CD4-positive, alpha-beta T cell treated with Interleukin-10 for 1 hour (primary cell): ENCODE results near the gene RNF212B.
"Not testable (repeated sequence)": the region's sequence is repeated elsewhere in the genome, so short reads cannot be mapped to it uniquely, and the experiment has no call there.

Experiments used
- DNase-seq: peaks from one replicate; pipeline ENCODE4 v3.0.0-alpha.2; 2020

Gene RNF212B

DNA sequence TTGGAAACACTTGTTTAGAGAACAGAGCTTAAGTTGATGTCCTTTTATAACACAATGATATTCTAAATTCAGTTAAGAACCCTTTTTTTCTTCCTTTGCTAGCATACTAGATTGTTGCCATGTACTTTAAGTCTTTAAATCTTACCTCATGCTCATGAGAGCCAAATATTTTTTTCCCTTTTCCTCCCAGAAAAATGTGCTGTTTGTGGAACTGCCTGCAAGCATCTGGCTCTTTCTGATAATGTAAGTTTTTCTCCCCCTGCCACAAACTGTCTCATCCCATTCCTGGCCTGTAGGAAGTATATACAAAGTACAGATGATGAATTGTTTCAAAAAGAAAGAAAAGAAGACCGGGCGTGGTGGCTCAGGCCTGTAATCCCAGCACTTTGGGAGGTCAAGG lies 5.3 kb downstream of the RNF212B start:
- no peak for DNase-seq

DNA sequence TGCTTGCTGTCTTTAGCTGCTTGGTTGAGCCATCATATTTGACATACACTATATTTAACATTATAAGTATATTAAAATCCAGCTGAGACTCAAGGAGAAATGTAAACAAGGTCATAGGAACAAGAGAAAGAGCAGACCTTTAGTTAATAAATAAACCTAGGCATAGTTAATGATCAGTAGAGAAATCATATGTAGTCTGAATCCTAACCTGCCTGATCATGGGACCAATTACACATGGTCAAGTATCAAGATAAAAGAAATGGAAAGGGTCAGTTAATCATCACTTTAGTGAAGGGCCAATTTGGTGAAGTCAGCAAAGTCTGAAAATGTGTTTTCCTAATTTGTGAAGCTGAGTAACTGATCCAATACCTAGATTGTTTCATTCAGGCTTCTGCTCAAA lies 7.5 kb downstream of the RNF212B start:
- no peak for DNase-seq

DNA sequence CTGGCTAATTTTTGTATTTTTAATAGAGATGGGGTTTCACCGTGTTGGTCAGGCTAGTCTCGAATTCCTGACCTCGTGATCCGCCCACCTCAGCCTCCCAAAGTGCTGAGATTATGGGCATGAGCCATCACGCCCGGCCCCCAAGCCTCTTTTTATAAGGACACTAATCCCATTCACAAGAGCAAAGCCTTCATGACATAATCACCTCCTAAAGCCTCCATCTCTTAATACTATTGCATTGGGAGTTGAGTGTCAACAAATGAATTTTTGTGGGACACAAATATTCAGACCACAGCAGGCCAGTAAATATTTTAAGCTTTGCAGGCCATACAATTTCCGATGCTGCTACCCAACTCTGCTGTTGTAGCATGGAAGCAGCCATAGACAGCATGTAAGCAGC lies 10.9 kb downstream of the RNF212B start:
- no peak for DNase-seq

DNA sequence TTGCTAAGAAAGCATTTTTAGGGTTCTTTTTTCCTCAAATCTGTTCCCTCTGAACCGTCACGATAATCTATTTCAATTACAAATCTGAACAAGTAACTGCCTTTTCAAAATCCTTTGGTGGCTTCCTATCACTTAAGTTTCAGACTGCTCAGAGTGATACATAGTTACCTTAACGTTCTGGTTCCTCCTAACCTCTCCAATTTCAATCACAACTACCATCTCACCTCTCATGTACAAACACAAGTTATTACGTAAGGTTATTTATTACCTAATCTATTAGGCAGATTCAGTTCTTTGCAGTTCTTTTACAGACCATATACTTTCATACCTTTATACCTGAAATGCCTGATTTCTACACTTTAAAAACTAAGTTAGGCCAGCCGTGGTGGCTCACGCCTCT lies 12.1 kb downstream of the RNF212B start:
- DNase-seq = no peak

DNA sequence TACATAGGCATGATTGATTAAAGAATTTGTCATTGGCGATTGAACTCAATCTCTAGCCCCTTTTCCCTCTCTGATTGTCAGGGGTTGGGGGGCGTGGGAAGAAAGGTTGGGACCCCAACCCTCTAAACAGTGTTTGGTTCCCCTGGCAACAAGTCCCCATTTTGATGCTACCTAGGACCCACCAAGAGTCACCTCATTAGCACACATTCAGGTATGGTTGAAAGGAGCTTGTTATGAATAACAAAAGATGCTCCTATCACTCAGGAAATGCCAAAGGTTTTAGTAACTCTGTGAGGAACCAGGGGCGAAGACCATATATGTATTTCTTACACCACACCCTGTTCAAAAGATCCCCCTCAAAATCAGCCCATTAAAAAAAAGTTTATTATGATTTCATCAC lies 14.3 kb downstream of the RNF212B start:
- no peak for DNase-seq

DNA sequence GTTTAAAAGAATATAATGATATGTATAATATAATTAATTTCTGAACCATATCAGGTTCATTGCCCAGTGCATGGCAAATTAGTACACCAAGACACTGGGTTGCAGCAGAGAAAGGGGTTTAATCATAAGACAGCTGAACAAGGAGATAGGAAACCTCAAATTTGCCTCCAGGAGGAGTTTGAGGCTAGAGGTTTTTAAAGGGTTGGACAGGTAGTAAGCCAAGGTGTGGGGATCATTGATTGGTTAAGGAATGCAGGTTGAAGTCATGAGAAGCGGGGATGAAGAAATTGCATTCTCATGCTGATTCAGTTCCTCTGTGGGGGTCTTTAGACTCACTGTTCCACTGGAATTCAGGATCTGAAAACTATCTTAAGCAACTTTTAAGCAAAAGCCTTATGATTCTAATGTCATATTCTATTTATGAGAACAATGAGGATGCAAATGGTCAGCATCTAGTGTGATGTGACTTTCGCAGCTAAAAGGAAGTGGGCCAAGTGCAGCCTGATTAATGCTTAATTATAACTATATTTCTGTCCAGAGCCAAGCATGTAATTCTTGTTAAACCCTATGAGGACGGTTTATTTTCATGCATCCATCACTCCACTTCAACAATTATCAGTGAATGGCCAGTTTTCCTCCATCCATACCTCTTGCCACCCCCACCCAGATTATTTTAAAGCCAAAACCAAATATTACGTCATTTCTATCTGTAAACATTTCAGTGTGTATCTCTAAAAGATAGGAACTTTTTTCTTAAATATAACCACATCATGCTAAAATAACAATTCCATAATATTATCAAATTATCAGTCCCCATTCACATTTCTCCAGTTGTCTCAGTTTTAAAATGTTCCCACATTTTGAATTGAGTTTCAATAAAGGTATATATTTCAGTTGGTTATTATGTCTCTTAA lies 14.9 kb downstream of the RNF212B start:
- no peak for DNase-seq

DNA sequence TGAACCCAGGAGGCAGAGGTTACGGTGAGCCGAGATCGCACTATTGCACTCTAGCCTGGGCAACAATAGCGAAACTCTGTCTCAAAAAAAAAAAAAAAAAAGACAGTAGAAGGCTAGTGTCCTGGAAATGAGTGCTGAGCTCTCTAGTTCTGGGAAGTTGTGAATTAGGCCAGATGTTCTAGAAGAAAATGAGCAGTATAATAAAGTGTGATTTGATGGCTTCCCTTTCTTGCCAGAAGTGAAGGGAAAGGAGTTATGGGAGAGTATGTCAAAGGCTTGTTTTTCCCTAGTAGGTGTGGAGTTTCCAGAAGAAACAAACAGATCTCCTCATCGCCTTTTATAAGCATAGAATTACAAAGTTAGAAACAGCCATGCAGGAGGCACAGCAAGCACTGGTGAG lies 20.5 kb downstream of the RNF212B start:
- DNase-seq = no peak

DNA sequence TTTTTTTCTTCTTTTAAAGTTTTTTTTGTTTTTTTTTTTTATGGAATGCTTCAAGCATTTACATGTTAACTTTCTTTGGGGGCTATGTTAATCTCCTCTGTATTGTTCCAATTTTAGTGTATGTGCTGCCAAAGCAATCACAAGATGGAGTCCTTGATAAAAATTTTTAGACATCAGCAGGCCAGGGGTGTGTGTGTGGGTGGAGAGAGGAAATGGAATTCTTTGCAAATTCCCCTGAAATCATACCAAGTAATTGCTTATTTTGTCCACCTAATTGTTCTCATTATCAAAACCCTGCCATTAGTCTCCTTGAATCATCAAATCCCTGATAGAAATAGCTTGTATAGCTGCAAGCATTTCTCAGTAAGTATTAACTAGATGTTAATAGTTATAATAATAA lies 21.7 kb downstream of the RNF212B start:
- no peak for DNase-seq

DNA sequence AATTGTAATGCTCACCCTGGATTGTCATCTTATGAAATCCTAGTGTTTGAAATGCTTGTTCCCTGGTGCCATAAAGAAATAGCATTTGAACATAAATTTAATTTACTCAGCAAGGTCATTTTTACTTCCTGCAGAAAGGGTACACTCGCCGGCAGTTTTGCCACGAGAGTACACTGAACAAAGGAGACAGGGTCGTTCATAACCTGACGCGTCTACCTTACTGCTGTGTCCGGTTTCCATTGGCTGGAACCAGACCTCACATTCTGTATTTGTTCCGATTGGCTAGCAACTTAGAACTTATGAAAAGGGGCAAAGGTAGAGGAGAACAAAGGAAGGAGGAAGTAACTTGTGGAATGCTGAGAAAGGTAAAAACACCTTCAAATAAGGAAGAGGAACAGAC lies 23.1 kb downstream of the RNF212B start:
- DNase-seq = not testable (repeated sequence)

DNA sequence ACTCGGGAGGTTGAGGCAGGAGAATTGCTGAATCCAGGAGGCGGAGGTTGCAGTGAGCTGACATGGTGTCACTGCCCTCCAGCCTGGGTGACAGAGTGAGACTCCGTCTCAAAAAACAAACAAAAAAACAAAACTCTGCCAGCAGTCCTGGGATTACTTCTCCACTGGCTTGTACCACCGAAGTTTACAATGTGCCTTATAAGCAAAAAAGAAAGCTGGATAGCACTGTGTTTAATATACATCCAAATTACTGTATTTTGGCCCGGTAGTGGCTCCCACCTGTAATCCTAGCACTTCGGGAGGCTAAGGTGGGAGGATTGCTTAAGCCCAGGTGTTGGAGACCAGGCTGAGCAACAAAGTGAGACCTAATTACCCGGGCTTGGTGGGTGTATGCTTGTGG lies 31.5 kb downstream of the RNF212B start:
- DNase-seq = no peak

DNA sequence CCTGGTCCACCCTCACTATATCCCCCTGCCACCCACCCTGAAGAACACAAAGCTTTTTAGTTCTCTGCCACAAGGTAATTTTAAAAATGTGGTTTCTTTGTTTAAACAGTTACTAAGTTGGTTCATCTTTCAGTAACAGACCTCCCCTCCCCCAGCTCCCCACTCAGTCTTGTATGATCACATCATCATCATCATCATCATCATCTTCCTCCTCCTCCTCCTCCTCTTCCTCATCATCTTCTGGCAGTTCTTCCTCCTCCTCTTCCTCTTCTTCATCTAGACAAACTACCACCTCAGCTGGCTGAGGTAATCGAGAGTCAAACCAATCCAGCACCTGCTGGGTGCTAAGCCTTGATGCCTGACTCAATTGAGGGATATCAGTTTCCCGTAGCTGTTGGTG lies 37.7 kb downstream of the RNF212B start:
- DNase-seq = no peak

DNA sequence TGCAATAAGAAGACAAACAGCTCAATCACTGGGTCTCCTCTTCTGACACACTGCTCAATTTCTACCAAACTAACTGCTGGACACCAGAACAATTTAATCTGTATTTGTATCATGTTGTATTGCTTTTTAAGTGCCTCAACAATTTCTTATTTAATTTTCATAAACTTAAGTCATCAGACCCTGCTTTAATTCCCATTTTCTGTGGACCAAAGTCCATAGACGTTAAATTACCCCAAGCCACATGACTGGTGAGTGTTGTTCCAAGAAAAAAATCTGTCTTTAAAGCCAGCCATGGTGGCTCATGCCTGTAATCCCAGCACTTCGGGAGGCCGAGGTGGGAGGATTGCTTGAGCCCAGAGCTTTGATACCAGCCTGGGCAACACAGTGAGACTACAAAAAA lies 39.5 kb downstream of the RNF212B start:
- DNase-seq = no peak

DNA sequence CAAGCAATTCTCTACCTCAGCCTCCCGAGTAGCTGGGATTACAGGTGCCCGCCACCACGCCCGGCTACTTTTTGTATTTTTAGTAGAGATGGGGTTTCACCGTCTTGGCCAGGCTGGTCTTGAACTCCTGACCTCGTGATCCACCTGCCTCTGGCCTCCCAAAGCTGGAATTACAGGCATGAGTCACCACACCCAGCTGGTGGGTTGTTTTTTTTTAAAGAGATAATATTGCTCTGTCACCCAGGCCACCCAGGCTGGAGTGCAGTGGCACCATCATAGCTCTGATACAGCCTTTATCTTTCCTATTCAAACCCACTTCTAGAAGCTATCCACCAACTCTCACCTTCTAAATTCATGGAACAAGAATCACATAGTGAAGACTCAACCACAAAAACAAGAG lies 40.2 kb downstream of the RNF212B start:
- not testable (repeated sequence) for DNase-seq

DNA sequence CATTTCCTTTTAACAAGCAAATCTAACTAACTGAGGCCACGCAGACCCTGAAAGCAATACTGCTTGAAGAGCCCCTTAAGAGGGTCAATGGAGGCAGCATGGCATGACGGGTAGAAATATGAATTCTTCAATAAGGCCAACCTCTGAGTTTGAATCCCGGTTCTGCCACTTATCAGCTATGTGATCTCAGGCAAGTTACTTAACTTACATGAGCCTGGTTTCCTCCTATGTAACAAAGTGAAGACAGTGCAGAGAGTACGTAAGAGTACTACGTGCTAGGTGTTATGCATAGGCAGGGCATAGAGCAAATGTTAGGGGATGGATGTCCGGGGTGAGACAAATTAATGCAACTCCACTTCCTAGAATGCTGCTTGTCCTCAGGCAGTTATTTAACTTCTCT lies 43.5 kb downstream of the RNF212B start:
- DNase-seq = no peak

DNA sequence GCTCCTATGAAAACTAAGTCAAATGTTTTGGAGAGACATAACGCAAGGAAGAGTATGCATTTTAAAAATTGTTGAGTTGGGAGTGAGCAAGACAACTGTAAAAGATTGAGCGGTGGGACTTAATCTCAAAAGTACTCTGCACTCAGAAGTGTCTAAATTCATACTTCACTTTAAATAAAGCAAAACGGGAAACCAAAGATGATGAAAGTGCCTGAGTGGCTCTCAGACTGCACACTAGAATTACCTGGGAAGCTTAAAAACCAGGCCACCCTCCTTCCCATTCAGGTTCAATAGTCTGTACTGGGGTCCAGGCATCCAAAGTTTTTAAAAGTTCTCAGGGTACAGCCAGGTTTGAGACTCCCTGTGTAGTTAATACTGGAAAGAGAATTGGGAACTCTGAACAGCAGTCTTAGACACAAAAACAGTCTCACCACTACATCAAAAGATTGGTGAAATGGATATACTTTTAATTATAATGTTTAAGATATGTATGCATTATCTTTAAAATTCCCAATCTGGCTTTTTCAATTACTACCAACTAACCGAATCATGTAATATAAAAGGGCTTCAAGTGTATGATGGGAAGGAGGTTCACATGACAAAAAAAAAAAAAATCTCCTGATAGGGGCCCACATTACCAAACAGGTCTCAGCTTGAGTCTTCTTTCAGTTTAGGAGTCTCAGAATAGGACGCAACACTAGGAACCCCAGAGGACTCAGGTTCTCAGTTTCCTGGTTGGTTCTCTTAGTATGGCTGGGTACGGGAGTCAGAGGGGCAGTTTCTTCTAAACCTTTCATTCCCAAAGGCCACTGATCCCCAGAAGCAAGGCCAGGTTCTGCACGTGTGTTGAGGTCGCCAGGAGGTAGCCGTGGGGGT lies 47.2 kb downstream of the RNF212B start:
- no peak for DNase-seq

DNA sequence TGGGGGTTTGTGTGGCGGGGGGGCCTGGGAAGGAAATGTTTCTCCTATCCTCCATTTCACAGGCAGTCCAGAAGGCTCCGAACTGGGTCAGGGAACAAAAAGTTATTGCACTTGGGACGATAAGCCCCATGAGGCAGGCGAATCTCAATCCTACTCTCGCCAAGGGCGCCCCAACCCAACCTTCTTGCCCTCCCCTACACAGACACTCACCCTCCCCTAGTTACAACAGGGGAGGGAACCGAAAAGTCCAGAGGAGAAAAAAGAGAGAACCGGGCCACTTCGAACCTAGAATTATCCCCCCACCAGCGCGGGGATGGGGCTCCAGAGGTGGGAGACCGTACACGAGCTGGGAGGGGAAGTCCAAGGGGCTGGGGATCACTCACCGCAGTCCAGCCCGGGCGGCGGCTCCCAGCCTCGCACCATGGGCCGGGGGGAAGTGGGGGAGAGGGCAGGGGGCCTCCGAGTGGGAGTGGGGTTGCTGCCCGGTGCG lies 47.8 kb downstream of the RNF212B start:
- DNase-seq = no peak

DNA sequence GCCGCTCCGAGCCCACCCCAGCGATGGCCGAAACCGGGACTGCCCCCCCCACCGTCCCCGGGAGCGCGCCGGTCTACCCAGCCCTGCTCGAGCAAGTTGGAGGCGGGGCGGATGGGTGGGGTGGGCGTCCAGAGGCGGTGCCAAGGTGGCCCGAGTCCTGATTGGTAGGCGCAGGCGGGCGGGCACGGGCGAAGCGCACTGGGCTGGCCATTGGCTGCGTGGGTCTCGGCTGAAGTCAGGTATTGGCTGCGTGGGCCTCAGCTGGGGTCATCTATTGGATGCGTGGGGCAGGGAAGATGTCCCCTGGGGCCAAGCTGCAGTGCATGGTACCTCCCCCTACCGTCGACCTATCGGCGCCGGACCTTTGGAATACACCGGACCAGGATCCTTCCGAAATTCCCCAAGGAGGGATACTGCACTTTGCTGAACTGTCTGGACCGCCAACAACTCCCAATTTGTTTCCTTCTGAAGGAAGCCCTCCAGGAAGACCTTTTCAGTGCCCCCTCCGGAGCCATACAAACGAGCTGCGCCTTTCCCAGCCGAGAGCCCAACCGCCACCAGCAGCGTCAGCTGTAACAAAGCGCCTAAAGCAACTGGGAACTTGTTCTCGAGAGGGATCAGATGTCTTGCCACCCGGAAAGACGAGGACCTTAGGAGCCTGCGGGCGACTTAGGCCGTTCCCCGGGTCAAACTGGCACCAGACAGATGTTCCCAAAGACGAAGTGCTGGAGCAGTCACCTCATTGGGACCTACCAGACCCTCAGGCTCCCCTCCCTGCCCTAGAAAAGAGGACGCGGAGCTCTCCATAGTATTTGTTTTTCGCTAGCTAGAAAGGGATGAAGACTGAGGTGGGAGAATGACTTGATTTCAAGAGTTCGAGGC lies 48.5 kb downstream of the RNF212B start, which contains the start of gene HOMEZ:
HOMEZ (minus strand) TSS at position 113 of the 882 bp plus-strand sequence. CDS start 180 bp downstream, outside the sequence.
- peak; percentile 97 for DNase-seq

DNA sequence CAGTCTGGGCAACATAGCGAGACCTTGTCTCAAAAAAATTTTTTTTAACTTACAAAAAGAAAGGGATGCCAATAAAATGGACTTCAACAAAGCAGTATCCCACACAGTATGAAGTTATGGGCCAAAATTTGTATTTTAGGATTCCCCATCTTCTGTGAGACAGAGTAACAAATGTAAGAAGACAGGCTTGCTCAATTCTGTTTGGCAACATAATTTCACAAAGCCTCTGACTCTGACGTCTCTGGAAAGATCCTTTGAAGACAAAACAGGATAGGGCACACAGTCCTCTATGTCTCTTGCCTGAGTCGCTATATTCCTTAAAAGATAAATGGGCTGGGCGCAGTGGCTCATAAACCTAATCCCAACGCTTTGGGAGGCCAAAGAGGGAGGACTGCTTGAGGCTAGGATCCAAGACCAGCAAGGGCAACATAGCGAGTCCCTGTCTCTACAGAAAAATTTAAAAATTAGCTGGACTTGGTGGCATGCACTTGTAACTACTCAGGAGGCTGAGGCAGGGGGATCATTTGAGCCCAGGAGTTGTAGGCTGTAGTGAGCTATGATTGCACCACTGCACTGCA lies 49.3 kb downstream of the RNF212B start:
- no peak for DNase-seq

DNA sequence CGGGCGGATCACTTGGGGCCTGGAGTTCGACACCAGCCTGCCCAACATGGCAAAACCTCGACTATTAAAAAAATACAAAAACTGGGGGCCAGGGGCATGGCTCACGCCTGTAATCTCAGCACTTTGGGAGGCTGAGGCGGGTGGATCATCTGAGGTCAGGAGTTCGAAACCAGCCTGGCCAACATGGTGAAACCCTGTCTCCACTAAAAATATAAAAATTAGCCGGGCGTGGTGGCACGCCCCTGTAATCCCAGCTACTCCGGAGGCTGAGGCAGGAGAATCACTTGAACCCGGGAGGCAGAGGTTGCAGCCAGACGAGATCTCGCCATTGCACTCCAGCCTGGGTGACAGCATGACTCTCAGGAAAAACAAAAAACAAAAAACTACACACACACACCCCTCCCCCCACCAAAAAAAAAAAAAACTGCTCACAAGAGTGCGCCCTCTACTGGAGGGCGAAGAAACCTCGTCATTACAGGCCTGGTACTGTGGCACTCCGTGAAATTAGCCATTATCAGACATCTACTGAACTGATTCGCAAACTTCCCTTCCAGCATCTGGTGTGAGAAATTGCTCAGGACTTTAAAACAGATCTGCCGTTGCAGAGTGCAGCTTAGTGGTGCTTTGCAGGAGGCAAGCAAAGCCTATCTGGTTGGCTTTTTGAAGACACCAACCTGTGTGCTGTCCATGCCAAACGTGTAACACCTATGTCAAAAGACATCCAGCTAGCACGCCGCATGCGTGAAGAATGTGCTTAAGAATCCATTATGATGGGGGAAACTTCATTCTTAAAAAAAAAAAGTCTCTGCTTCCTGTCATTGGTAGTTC lies 57.2 kb downstream of the RNF212B start:
- DNase-seq = peak; percentile 75

DNA sequence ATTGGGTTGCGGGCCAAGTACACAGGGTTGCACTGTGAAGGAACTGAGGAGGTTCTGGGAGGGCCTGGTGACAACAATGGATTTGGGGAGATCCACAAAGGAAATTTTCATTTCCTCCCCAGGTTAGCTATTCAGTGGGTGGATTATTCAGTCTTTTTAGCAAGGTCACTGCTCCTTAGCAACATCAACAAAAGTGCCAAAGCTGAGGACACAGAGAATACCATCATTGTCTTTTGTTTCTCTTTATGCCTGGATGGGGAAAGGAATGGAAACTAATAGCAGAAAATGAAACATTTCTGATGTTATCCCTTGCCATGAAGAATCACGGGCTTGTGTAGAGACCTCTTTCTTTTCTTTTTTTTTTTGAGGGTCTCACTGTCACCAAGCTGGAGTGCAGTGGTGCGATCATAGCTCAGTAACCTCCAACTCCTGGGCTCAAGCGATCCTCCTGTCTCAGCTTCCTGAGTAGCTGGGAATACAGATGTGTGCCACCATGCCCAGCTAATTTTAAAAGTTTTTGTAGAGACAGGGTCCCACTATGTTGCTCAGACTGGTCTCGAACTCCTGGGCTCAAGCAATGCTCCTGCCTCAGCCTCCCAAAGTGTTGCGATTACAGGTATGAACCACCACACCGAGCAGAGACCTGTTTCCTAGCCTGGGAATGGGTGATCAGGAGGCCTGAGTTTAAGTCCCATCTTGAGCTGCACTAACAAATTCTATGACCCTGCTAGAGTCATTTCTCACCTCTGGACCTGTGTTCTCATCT lies 58.5 kb downstream of the RNF212B start:
- no peak for DNase-seq

DNA sequence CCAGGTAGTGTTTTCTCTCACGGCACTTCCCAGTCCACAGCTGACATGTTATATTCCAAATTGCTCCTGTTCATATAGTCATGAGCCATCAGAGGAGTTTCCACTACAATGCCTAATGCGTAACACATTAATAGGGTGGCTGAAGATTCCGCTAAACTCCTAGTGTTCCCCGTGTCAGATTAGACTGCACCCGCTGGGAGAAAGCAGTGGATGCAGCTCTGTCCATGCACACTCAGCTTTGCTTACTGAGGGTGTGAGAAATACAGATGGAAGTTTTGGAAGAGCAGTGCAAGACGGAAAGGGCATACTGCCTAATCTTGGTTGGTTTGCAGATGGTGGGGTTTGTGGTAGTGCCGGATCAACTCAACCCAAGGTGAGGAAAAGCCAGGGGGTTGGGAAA lies 59.4 kb downstream of the RNF212B start:
- DNase-seq = no peak
